ENCODE measurements around the gene DMD. TPM values are rescaled to one million over a fixed set of nuclear protein-coding genes. Genes with fewer than 3 reads are reported as not detected.

Gene DMD
- total and polyA plus RNA-seq, 2 of the 13 experiments (the other 11 are each of a cell fraction or from before 2014, with no cell fraction given) = 17.6 to 25.9 TPM

DNA sequence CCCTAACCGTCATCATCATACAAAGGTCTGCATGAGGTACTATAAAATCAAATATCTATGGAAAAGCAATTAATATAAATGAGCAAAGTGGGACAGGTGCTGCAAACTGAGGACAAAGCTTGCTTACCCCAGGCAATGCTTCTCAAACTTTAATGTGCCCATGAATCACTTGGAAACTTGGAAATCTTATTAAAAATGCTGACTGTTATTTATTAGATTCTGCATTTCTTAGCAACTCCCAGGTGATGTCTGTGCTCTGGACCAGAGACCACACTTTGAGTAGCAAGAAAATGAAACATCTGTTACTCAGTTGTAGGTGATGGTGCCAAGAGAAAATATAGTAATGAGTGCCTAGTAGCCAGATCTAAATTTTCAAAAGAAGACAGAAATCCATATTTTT lies 1249.1 kb downstream of the DMD start:
- Histone ChIP-seq H3K36me3 (replicated peaks in 1 of 2; ENCODE audit: control insufficient read depth in 1 of 2, insufficient read depth in 2 of 2, low read length in 2 of 2) (no peaks in the 10 kb centered on the region), H3K4me2 (ENCODE audit: low read depth, low read length) (no peak overlapping the region), H3K27me3 (ENCODE audit: control insufficient read depth in 1 of 2, insufficient read depth in 2 of 2, low read length in 2 of 2) (no peaks in the 10 kb centered on the region), H2AFZ (ENCODE audit: low read length) (no peak overlapping the region), H3K79me2 (ENCODE audit: insufficient read depth, low read length) (no peaks in the 10 kb centered on the region), H3K4me3 (replicated peaks in 1 of 3; ENCODE audit: insufficient read depth in 1 of 3, low read depth in 2 of 3, low read length in 3 of 3) (no peak overlapping the region), H3K4me1 (ENCODE audit: insufficient read depth, low read length) (no peaks in the 10 kb centered on the region), H3K9me3 (ENCODE audit: low read length) (no peaks in the 10 kb centered on the region), H4K20me1 (ENCODE audit: insufficient read depth, low read length) (no peaks in the 10 kb centered on the region), H3K9ac (ENCODE audit: insufficient read depth, low read depth, low read length) (no peak overlapping the region), H3K27ac (ENCODE audit: extremely low read length, insufficient read depth, low read length) (no peak overlapping the region)
- ChIA-PET CTCF (ENCODE audit: low intra/inter-chr PET ratio, low total read pairs) (no interaction called here), POLR2A (no interaction called here)
- DNase-seq (ENCODE audit: low spot score) (no peak), FAIRE-seq (no peak), ATAC-seq (no peak)
- no TSS peak for BruUV-seq (replicated peaks)
- in situ Hi-C loops (cut with HindIII; ENCODE audit: extremely low pct_ligation_motif_present, low pct_unique_long_range_greater_than_20kb) (no loop called here), intact Hi-C loops (cut with micrococcal nuclease; ENCODE audit: unreplicated experiment) (no loop called here)
- no peak for TF ChIP-seq ZNF292 (CRISPR knock-in tag; IDR thresholded peaks at IDR 0.05; ENCODE audit: borderline replicate concordance, low read depth)
- TF ChIP-seq MAFK (conservative IDR thresholded peaks at IDR 0.05 in 1 of 2, IDR thresholded peaks at IDR 0.05 in 1 of 2; ENCODE audit: low read length in 2 of 2) = peak in 1 of 2 experiments; percentile 58; a peak in 3 of 4 replicates
- 72% methylated on average over 1 of the region's 1 CpG for WGBS (ENCODE audit: low lambda C conversion rate)

GRCh38 chrX:31934842-31935370 lies 1276.4 kb downstream of the DMD start:
- Histone ChIP-seq H3K27ac (ENCODE audit: extremely low read length, insufficient read depth, low read length) (no peak overlapping the region), H3K4me3 (replicated peaks in 1 of 3; ENCODE audit: insufficient read depth in 1 of 3, low read depth in 2 of 3, low read length in 3 of 3) (no peak overlapping the region), H3K4me2 (ENCODE audit: low read depth, low read length) (no peak overlapping the region), H3K9me3 (ENCODE audit: low read length) (no peaks in the 10 kb centered on the region), H3K79me2 (ENCODE audit: insufficient read depth, low read length) (no peaks in the 10 kb centered on the region), H3K4me1 (ENCODE audit: insufficient read depth, low read length) (no peaks in the 10 kb centered on the region), H3K27me3 (ENCODE audit: control insufficient read depth in 1 of 2, insufficient read depth in 2 of 2, low read length in 2 of 2) (no peaks in the 10 kb centered on the region), H3K36me3 (replicated peaks in 1 of 2; ENCODE audit: control insufficient read depth in 1 of 2, insufficient read depth in 2 of 2, low read length in 2 of 2) (no peaks in the 10 kb centered on the region), H2AFZ (ENCODE audit: low read length) (no peak overlapping the region), H3K9ac (ENCODE audit: insufficient read depth, low read depth, low read length) (no peak overlapping the region), H4K20me1 (ENCODE audit: insufficient read depth, low read length) (no peaks in the 10 kb centered on the region)
- in situ Hi-C loops (cut with HindIII; ENCODE audit: extremely low pct_ligation_motif_present, low pct_unique_long_range_greater_than_20kb) = no loop called here
- intact Hi-C loops (cut with micrococcal nuclease; ENCODE audit: unreplicated experiment) = no loop called here
- DNase-seq (ENCODE audit: low spot score) = no peak
- ChIA-PET POLR2A (no interaction called here), CTCF (ENCODE audit: low intra/inter-chr PET ratio, low total read pairs) (no interaction called here)
- BruUV-seq (replicated peaks) = no TSS peak
- FAIRE-seq = no peak
- 3% methylated on average over 4 of the region's 5 CpGs for WGBS (ENCODE audit: low lambda C conversion rate)
- no peak for ATAC-seq
- TF ChIP-seq MTERF4 (CRISPR knock-in tag; IDR thresholded peaks at IDR 0.05) = no peak
- no peak for TF ChIP-seq XRCC5 (optimal IDR thresholded peaks at IDR 0.05; ENCODE audit: low read length)
- no peak for TF ChIP-seq HNF4A (CRISPR knock-in tag; IDR thresholded peaks at IDR 0.05)
- TF ChIP-seq GLI4 (CRISPR knock-in tag; IDR thresholded peaks at IDR 0.05; ENCODE audit: borderline replicate concordance) = no peak
- no peak for TF ChIP-seq TMF1 (CRISPR knock-in tag; IDR thresholded peaks at IDR 0.05; ENCODE audit: low read depth)
- TF ChIP-seq JUN (CRISPR knock-in tag; IDR thresholded peaks at IDR 0.05) = no peak
- TF ChIP-seq ZNF318 (CRISPR knock-in tag; IDR thresholded peaks at IDR 0.05) = no peak
- no peak for TF ChIP-seq MEF2D (CRISPR knock-in tag; IDR thresholded peaks at IDR 0.05)

Measured in HepG2 (cell line).